HG03521 (cell line): ENCODE data around the gene SRXN1.
"Not testable (repeated sequence)": the region's sequence is repeated elsewhere in the genome, so short reads cannot be mapped to it uniquely, and the experiment has no call there.

Experiments
- ATAC-seq: cut with Tn5 transposase; IDR thresholded peaks from one replicate; pipeline ENCODE4 v1.9.1; 2021; ENCODE audit warnings: mild to moderate bottlenecking, moderate library complexity; ENCODE audit not compliant: unreplicated experiment

SRXN1 gene

DNA sequence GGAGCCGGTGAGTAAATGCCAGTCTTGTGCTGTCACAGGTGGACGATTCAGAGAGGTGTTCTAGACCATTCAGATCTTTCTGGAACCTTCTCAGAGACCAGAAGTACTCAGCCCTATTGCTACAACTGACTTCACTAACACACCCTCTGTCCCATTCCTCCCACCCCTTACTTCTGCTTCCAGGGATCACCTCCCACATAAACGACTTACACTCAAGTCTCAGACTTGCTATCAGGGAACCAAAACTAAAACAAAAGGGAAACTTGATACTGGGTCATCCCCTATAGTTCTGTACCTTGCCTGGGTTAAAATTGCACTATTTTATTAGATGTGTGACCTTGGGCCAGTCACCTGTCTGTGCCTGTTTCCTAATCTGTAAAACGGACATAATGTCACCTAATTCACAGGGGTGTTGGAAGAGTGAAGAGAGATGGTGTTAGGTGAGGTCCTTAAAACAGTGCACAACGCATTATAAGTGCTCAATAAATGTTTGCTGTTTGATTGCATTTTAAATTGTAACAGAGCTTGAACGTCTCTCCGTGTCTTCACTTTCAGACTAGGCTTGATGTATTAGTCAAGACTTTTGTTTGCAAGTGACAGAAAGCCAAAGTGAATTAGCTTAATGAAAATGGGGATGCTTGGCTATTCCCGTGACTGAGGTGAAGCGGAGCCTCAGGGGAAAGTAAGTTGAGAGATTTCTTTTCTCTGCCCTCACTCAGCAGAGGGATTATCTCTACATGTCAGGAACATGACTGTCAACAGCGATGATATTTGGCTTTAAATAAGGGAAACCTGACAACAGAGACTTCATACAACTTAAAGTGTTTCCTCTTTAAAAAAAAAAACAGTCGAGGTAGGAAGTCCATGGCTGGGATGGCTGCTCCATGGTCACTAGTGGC is 3.0 kb upstream of the SRXN1 start:
- no peak for ATAC-seq

DNA sequence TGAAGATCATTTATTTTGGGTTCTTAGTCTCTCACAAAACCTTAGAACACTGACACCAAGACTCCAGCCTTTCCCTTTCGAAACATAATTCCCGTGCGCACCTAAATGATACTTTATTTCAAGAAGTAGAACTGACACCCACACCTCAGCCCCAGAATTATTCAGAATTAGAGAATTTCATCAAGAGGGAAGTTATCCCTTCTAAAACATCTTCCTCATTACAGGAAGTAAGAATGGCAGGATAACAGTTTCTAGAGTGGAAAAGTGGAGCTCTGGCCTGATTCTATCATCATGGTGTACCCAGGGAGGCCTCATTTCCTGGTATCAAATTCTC is 1.4 kb upstream of the SRXN1 start:
- no peak for ATAC-seq

DNA sequence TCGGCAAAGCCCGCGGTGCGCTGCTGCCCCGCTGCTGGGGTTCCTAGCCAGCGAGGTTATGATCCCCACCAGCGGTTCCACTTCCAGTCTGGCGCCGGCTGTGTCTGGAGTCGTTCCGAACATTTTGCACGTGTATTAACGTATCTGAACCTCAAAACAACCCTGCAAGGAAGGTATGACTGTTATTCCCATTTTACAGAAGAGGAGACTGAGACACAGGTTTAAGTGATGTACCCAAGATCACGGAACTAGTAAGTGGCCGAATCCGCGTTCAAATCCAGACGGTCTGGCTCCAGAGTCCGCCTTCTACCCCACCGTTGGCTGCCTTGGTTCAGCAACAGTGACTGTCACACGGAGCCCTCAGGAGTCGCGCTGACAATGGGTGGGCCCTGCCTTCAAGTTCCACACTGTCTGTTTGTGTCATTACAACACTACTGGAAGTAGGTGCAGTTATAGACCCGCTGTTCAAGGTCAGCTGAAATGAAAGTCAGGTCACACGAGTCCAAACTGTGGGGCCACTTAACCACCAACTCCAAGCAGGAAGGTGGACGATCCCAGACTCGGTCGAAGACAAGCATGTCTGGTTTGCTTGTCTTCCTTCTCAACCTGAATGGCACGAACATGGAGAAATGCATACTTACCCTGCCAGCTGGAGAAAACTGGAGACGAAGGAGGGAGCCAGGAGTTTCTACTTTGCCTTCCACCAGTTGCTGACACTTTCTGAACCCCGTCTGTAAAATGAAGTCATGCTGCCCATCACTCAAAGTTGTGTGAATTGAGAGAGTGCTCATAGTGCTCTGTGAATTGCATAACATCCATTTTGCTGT is 803 bp upstream of the SRXN1 start:
- ATAC-seq, result no peak

DNA sequence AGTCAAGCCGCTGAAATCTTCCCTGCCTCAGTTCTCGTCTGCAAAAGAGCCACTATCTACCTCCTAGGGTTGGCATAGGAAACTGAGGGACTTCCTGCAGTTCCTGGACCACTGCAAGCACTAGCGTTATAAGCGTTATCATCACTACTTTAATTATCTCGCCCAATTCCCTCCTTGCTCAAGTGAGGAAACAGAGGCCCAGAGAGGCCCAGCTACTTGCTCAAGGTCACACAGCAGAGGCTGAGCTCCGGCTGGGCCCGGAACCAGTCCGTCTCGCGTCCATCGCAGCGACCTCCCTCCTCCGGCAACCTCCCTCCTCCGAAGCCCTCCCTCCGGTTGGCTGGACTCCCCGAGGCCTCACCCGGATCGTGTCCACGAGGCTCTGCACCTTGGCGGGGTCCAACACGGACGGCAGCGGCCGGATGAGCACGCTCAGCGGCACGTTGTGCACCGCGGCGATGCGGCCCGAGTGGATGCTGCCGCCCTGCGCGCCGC is 338 bp downstream of the SRXN1 start:
- no peak for ATAC-seq

DNA sequence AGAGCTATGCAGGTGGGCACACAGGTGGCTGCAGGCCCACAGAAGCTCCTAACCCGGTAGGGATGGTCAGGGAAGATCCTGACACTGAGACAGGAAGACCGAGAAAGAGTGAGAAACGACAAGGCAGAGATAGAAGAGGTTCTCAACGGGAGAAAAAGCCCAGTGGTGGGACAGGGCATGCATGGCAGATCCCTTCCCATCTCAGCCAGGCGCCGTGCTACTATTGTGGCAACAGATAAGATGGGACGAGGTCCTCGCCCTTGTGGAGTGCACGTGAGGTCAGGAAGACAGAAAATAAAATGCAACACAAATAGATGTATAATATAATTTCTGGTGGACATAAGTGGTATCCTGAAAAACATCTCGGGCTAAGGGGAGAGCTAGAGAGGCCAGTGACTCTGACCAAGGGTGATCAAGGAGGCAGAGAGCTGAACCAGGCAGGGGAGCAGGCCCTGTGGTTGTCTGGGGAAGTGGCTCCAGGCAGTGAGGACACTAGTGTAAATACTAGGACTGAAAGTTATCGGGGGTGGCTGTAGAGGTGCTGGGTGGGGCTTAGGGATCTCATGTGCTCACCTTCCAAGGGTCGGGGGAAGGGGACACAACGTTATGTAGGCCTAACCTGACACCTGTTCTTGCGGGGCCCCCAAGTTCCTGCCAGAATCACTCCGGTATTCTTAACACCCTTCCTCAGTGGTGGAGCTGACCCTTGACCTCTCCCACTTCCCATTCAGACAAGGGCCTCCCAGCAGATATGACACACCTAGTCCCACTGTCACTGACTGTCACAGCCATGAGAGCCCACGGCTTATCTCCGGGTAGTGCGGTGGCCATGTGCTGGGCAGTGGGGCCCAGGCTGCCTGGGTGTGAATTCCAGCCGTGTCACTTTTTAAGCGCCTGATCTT is 1.0 kb downstream of the SRXN1 start:
- no peak for ATAC-seq

DNA sequence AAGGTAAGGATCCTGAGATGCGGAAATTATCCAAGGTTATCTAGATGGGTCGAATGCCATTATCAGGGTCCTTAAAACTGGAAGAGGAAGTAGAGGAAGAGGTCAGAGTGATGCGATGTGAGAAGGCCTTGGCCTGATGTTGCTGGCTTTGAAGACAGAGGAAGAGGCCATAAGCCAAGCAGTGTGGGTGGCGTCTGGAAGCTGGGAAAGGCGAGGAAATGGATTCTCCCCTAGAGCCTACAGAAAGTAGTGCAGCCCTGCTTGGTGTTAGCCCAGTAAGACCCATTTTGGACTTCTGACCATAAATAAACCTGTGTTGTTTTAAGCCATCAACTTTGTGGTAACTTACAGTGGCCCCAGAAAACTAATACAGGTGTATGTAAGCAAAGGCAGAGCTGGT is 2.0 kb downstream of the SRXN1 start:
- ATAC-seq, result no peak

DNA sequence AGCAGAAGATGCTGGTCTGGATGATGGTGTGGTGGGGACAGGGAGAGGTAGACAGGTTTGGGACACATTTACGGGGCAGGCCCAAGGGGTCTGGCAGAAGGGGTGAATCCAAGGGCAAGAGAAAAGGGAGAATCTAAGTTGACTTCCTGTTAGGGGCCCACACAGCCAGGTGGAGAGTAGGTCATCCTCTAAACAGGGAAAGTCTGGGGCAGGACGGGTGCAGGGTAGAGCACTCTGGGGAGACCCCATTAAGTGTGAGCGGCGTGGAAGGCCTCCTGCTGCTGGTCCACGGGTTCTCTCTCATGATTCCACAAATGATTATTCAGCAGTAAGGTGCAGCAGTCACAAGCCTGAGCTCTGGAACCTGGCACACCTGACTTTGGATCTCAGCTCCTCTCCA is 2.7 kb downstream of the SRXN1 start:
- ATAC-seq, result no peak

DNA sequence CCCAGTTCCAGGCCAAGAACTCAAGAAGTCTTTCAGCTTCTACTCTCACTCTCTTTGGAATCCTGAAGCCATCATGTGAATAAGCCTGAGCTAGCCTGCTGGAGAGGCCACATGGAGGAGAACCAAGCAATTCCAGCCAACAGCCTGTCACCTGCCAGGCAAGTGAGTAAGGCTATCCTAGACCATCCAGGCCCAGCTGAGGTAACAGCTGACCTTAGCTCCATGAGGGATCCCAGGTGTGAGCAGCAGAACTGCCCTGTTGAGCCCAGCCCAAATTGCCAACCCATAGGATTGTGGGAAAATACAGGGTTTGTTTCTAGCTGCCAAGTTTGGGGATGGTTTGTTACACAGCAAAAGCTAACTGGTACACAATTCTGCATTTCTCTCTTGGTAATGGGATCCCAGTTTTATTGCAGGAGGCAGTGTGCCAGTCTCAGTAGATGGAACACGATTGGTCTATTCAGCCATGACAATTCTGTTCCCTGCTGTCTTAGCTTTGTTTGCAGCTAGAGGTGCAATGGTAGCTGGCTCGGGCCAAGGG is 5.5 kb downstream of the SRXN1 start:
- no peak for ATAC-seq

DNA sequence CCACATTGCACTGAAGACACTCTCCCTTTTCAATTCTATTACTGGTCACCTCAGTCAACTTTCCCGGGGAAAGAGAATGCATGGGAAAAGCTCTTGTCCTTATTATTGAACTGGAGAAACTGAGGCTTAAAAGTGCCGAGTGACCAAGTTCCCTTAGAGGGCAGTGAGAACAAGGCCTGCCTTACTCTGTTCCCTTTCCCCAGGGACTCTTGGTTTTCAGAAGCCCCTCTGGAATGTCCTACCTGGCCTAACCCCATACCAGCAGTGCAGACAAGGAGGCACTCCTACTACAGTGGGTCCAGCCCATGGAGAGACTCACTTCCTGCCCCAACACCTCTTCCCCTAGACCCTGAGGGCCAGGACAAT is 6.1 kb downstream of the SRXN1 start:
- no peak for ATAC-seq

DNA sequence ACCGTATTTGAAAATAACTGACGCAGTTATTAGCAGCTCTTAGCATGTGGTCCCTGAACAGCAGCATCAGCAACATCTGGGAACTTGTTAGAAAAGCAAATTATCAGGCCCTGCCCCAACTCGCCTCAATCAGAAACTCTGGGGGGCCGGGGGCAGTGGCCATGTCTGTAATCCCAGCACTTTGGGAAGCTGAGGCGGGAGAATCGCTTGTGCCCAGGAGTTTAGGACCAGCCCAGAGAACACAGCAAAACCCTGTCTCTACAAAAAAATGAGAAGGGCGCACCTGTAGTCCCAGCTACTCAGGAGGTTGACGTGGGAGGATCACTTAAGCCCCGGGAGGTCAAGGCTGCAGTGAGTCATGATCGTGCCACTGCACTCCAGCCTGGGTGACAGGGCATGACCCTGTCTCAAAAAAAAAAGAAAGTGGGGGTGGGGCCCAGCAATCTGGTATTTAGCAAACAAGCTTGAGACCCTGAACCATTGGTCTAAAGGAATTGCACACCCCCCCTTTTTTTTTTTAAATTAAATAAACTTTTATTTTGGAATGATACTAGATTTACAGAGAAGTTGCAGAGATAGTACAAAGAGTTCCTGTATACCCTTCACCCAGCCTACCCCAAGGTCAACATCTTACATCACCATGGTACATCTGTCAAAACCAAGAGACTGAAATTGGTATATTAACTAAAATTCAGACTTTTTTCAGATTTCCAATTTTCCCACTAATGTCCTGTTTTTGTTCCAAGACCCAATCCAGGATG is 6.7 kb downstream of the SRXN1 start:
- no peak for ATAC-seq

DNA sequence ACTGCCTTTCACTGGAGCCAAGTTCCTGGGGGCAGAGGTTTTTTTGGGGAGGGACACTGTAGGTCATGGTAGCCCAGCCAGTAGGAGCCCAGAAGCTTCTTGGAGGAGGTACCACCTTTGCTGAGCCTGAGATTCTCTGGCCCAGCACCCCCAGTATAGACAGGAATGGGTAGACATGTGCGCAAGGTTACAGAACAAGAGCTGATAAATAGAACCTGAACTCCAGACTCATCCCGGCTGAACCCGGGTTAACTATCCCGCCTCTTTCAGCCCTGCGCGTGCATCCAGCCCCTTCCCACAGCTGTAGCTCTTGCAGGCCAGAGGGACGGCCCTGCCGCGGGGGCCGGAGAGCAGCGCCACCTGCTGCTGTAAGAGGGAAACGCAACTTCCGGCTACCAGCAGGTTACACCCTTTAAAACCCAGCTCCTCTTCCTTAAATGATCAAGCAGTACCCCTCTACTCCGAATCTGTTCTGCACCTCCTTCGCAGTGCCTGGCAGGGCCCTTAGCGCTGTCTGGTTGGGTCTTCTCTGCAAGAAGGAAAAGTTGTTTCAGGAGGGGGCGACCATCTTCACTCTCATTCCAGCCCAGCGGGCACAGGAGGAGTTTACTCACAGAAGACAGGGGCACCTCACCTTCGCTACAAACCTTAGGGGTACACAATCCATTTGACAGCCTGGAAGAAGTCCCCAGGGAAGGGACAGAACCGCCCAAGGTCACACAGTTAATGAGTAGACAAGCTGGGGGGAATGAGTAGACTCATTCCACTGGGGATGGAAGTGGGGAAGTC is 7.5 kb downstream of the SRXN1 start:
- peak; percentile 62 for ATAC-seq

DNA sequence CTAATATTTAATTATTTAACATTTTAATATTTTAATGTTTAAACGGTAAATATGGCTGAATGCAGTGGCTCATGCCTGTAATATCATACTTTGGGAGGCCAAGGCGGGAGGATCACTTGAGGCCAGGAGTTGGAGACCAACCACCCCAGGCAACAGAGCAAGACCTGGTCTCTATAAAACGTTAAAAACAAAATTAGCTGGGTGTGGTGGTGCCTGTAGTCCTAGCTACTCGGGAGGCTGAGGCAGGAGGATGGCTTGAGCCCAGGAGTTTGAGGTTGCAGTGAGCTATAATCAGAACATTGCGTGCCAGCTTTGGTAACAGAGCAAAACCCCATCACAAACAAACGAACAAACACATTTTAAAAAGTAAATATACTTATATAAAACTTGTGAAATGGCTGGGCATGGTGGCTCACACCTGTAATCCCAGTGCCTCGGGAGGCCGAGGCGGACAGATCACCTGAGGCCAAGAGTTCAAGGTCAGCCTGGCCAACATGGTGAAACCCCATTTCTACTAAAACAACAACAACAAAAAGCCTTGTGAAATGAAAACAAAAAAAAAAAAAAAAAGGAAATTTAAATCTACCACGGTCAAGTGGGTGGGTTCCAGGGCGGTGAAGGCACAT is 8.2 kb downstream of the SRXN1 start:
- no peak for ATAC-seq

DNA sequence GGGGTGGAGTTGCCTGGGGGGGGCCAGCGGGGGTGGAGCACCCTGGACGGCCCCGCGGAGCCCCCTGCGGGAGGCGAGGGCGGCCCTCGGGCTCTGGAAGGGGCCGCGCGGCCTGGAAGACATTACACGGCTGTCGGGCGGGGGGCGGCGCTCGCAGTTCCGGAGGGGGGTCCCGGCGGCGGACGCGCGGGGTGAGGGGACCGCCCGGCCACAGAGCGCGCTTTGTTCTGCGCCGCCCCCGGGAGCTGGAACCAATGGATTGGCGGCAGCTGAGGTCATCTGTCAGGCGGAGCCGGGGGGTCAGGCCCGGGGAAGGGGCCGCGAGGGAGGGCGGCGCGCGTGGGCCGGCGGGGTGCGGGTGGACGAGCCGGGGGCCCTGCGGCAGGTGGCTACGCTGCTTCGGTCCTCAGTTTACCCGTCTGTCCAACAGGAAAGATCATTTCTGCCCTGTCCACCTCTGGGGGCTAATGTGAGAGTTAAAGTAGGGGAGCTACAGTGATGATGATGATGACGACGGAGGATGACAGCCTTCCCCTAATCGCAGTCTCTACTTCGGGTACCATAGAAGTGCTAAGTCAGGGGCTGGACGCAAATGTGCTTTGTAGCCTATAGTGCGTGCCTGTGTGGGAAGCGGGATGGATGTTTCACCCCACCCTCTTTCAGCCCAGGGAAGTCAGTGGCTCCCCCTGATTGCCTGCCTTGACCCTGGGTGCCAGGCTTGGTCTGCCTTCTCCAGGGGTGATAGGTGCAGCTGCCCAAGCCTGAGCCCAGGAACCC is 10.4 kb downstream of the SRXN1 start:
- ATAC-seq, result no peak

DNA sequence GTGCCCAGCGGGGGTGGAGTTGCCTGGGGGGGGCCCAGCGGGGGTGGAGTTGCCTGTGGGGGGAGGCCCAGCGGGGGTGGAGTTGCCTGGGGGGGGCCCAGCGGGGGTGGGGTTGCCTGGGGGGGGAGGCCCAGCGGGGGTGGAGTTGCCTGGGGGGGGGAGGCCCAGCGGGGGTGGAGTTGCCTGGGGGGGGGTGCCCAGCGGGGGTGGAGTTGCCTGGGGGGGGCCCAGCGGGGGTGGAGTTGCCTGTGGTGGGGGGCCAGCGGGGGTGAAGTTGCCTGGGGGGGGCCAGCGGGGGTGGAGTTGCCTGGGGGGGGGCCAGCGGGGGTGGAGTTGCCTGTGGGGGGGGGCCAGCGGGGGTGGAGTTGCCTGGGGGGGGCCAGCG is 11.0 kb downstream of the SRXN1 start:
- not testable (repeated sequence) for ATAC-seq

DNA sequence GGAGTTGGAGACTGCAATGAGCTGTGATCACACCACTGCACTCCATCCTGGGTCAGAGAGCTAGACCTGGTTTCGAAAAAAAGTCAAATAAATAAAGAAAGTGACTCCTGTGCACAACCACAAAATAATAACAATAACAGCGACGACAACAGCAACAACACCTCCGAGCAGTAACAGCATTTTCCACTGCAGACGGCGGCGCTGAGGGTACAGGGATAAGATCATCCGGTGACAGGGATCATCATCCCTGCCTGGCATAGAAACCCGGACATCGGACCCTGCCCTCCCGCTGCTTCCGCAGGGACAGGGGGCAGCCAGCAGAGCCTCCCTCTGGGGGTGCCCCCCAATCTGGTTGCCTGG is 11.5 kb downstream of the SRXN1 start:
- ATAC-seq, result no peak

DNA sequence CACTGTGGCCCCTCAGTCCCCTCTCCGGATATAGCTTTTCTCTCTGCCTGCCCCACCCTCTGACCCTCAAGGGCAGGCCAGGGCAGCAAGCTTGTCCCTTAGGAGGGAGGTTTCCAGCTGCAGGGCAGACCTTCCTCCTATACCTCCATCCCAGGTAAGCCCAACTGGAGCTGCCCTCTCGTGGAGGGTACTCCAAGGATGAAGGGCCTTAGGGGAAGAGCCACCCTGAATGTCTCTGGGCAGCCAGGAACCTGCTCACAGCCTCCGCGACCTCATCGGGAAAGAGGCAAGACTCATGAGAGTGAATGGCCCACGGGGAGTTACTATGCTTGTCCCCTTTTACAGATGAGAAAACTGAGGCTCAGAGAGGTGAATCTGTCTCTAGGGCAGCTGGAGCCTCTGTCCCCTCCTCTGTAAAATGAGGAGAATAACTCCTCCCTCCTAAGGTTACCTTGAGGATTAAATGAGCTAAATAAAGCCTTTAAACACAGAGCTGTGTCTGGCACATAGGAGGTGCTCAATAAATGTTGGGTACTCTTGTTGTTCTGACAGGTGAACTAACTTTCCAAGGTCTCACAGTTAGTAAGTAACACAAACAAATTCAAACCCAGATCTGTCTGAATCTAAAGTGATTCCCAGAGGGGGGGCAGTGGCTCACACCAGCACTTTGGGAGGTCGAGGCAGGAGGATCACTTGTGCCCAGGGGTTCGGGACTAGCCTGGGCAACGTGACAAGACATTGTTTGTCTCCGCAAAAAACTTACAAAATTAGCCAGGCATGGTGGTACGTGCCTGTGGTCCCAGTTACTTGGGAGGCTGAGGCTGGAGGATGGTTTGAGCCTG is 12.1 kb downstream of the SRXN1 start:
- ATAC-seq, result no peak

DNA sequence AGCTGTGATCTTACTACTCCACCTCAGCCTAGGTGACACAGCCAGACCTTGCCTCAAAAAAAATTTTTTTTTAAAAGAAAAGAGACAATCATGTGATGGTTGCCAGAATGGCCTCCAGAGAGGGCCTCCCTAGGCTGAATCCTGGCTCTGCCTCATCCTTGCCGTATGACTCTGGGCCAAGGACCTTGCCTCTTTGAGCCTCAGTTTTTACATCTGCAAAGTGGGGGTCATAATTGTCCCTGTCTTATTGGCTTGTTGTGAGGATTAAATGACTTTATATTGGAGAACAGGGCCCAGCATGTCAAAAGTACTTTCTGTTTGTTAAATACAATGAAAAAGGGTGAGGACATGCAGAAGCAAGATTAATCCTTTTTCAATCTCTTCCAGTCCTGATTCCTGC is 14.4 kb downstream of the SRXN1 start:
- ATAC-seq, result no peak
